GM21360 (cell line): Measurements from ENCODE around the gene ZNF599.
"Not testable (repeated sequence)": the region's sequence is repeated elsewhere in the genome, so short reads cannot be mapped to it uniquely, and the experiment has no call there.

Source experiments
- ATAC-seq: cut with Tn5 transposase; IDR thresholded peaks from one replicate; pipeline ENCODE4 v1.9.1; 2021; ENCODE audit warnings: mild to moderate bottlenecking, moderate library complexity; ENCODE audit not compliant: unreplicated experiment

Gene ZNF599

DNA sequence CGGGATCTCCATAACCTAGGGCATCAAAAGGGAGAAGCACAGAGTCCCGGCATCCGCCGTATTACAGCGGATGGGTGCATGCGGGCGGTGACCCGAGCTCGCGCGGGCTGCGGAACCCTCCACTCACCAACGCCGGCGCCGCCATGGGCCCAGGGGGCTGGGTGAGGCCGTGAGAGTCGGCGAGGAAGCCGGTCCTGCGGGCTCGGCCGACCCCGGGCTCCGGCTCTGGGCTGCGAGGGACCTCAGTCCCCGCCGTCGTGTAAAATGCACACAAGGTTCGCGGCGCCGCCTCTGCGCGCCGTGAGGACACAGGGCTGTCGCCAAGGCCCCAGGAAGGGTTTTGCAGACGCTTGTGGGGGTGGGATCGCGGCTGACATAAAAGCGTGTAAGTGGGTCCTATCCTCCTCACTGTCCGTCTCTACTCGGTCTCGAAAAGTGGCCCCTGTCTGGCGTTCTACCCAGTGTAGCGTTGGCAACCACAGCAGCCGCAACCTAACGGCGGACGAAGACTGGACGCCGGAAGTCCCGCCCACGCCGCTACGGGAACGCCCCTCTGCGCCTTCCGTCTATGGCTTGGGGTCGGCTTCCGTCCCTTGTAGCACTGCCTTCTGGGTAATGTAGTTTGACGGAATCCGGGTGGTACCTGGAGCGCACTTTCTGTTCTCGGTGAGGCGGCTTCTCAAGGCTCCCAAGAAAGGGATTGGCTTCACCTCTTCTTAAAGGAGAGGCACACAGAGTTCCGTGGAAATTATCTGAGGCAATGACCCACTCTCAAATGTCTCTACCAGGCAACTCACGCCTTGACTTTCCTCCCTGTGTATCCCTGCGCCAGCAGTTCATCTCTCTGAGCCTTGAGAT lies at the start of gene ZNF599:
Gene ZNF599, minus strand, starts transcription at position 519 of the 858 bp plus-strand sequence. Its CDS starts 374 bp downstream, at position 145.
- ATAC-seq, result peak; percentile 93

- no peak for ATAC-seq
These were observed 45.3 kb upstream of the ZNF599 start for GRCh38 chr19:34818270-34818669.

- ATAC-seq, result no peak
These were observed 43.7 kb upstream of the ZNF599 start for GRCh38 chr19:34816708-34817107.

GRCh38 chr19:34808566-34808965 lies 35.6 kb upstream of the ZNF599 start:
- ATAC-seq, result no peak

DNA sequence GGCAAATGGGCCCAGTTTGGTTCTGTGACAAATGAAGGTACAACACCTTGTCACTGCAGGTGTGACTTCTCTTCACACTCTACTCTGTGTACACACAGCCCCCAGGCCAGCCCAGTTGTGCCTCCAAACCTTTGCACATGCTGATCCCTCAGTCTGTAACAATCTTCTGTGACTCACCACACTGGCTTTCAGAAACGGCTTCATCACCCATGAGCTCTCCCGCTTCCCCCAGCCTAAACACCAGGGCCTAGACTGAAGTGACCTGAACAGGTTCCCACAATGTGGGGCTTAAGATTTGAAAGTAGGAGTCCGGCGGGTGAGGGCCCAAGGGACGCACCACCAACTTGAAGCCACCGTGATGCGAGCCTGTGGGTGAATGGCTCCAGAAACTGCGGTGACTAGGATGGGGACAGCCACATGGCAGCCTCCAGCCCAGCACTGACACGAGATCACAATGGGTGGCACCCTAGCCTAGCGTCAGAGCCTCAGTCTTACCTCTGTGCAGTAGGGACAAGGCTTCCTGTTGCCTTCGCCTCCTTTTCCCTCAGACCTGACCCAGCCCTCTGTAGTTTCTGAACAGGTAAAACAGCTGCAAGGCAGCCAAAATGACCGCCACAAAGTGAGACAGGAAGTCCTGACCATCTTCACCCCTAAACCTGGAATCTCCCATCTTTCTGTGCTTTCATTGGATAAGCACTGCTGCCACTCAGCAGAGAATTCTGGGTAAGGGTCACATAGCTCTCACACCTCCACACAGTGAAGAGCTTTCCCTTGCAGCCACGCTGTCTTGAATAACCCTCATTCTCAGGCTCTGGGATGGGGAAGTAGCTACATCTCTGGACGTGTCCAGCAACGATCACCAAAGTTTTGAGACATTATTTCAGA lies 34.2 kb upstream of the ZNF599 start:
- no peak for ATAC-seq

DNA sequence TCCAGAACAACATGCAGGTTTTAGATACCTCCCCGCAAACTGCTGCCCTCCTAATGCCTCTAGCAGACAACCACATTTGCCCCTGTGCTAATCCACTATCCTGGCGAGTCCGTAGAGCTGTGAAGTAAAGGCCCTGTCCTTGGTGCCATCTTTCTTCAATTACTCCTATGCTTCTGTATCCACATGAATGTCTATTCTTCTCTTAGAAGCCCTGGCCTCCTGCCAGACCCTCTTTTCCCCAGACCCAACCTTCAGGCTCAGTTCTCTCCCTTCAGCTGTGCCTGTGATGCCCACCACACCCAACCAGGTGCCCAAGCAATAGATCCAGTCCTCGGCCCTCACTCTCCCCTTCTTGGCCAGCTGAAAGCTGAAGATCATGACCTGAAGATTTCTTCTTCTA lies 31.1 kb upstream of the ZNF599 start:
- no peak for ATAC-seq

DNA sequence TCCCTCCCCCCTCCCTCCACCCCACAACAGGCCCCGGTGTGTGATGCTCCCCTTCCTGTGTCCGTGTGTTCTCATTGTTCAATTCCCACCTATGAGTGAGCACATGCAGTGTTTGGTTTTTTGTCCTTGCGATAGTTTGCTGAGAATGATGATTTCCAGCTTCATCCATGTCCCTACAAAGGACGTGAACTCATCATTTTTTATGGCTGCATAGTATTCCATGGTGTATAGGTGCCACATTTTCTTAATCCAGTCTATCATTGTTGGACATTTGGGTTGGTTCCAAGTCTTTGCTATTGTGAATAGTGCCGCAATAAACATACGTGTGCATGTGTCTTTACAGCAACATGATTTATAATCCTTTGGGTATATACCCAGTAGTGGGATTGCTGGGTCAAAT lies 23.9 kb upstream of the ZNF599 start:
- not testable (repeated sequence) for ATAC-seq

DNA sequence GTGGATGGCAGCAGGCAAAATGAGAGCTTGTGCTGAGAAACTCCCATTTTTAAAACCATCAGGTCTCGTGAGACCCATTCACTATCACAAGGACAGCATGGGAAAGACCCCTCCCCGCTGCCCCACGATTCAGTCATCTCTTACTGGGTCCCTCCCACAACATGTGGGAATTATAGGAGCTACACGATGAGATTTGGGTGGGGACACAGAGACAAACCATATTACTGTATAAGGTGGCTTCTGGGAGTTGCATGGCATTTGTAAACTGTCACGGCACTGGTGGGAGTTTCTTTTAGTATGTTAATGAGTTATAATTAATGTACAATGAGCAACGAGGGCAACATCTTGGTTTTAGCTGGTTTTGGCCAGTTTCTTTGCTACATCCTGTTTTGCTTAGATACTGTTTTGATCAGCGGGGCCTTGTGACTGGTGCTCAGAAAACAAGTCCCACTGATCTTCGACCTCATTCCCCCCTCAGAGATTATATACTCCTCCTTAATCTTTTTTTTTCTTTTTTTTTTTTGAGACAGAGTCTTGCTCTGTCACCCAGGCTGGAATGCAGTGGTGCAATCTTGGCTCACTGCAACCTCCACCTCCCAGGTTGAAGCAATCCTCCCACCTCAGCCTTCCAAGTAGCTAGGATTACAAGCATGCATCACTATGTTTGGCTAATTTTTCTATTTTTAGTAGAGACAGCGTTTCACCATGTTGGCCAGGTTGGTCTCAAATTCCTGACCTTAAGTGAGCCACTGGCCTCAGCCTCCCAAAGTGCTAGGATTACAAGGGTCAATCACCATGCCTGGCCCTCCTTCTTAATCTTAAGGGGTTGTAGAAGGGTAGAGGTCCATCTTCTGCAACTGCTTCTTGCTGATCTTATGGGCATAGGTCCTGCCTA lies 21.3 kb upstream of the ZNF599 start:
- ATAC-seq, result no peak

DNA sequence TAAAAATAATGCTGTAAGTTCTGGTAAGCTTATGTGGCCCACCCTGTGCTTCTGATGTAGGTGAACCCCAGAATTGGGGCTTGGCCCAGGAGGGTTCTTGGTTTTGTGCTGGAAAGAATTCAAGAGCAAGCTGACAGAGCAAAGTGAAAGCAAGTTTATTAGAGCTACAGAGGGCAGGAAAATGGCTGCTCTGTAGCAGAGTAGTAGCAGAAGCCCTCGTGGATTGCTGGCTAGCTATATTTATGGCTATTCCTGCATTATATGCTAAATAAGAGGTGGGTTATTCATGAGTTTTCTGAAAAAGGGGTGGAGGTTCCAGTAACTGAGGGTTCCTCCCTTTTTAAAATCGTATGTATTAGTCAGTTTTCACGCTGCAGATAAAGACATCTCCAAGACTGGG lies 20.6 kb upstream of the ZNF599 start:
- ATAC-seq, result no peak

DNA sequence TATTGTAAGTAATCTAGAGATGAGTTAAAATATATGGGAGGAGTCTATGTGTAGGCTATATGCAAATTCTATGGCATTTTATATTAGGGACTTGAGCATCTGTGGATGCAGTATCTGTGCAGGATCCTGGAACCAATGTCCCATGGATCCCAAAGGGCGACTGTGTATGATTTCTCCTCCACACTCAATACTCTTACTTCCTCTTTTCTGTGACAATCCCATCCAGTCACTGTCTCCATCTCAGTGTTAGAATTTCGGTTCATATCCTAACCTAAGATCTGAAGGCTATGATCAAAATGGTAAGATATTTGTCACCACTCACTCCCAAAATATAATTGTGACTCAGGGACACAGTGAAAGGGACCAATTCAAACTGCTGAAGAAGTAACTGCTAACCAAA lies 15.1 kb upstream of the ZNF599 start:
- ATAC-seq, result no peak

DNA sequence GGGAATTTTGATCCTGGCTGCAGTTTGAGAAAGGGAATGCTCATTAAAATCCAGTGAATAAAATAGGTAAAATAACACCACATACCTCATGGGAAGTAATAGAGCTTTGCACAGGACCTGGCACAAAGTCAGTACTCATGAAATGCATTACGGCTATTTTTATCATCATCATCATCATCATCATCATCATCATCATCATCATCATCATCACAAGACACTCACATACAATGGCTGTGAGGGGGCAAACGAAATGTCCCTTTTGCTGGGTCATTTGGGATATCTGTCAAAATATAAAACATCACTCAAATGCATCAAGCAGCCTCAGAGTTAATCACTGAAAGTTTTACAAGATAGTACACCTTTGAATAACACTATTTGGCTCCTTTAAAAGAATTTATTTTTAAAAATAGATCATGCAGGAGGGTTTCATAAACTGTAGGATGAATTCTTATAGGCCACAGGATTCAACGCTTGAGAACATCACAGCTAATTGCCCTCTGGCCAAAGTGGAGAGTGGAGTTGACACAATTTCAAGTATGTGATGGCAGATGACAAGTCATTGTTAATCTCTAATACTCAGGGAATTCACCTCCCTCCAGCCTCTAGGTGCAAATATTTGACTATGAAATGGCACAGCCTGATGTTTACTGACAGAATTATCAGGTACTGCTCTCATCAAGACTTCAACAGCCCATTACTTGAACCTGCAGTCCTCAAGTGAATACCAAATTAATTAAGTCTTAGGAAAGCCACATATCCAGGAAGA lies 14.2 kb upstream of the ZNF599 start:
- no peak for ATAC-seq

DNA sequence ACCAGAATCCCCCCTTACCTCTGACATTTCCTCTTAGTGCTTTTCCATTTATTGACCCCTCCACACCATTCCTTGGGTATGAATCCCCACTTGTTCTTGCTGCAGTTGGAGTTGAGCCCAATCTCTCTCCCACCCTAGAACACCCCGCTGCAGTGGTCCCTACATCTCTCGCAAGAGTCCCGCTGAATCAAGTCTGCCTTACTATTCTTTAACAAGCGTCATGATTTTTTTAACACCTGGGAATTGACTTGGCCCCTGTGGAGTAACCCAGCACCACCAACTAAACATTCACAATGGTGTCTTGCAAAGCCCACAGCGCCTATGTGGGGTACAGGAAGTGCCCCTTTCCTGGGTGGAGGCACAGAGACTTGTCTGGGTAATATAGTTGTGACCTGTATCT lies 13.2 kb upstream of the ZNF599 start:
- ATAC-seq, result no peak

DNA sequence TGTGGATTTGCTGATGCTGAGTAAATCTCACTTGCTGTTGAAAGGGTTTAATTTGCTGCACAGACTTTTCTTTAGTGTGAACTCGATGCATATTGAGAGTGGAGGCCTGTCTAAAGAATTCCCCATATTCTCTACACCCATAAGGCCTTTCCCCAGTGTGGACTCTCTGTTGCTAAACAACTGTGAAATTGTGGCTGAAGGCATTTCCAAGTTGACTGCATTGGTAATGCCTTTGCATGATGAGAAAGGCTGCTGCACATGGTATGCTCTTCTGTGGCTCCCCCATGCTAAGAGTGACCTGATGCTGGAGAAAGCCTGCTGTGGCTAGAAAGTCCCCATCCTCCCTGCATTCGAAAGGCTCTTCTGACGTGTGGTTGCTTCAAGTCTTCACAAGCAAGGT lies 6.6 kb upstream of the ZNF599 start:
- no peak for ATAC-seq

DNA sequence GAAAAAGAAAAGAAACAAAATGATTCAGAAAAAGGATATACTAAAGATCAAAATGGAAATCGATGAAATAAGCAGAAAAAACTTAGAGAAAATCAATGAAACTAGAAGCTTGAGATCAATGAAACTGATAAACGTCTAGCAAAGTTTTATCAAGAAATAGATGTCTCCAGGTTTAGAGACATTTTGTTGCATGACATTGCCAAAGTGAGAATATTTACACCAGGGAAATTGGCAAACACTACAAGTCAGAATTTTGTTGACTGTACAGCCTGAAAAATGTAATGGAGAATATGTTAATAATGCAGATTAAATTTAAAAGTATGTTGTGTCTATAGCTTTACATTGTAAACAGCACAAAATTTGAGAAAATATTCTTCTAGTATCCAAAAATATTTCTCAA lies 5.3 kb upstream of the ZNF599 start:
- ATAC-seq, result no peak

DNA sequence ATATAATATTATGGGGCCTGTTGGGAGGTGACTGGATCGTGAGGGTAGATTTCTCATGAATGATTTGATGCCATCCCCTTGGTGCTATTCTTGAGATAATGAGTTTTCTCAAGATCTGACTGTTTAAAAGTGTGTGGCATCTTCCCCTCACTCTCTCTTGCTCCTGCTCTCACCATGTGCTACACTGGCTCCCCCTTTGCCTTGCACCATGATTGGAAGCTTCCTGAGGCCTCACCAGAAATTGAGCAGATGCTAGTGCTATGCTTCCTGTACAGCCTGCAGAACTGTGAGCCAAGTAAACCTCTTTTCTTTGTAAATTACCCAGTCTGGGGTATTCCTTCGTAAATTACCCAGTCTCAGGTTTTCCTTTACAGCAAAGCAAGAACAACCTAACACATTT lies 1.8 kb upstream of the ZNF599 start:
- no peak for ATAC-seq

DNA sequence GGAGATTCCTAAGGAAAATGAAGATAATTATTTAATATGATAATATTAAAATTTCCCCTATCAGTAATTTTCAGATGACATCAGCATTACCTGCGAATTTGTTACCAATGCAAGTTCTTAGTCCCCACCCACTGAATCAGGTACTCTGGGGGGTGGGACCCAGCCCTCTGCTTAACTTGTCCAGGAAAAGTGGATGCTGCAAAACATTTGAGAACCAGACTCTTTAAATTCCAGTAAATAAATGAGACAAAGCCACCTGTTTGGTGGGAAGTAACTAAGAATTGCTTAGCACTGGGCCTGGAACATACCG lies 495 bp upstream of the ZNF599 start:
- ATAC-seq, result no peak

GRCh38 chr19:34767951-34768350 lies 5.1 kb downstream of the ZNF599 start:
- no peak for ATAC-seq

DNA sequence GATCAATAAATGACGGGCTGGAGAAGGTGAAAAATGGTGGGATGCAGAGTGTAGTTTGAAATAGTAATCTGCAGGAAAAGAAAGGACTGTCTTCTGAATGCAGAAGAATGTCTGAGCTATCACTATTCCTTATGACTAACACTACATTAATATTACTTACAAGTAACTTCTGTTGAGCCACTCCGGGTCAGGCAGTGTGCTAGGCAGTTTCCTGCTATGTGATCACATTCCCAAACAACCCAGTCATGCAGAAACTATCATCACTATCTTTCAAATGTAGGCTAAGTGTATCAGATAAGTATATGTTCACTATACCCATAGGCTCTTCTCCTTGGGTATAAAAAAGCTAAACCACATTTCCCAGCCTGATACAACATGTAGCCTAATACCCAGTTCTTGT lies 6.6 kb downstream of the ZNF599 start:
- ATAC-seq, result no peak

GRCh38 chr19:34759218-34759917 lies 13.6 kb downstream of the ZNF599 start:
- no peak for ATAC-seq

GRCh38 chr19:34757441-34757840 lies 15.6 kb downstream of the ZNF599 start:
- no peak for ATAC-seq
